GM12878 (cell line): Measurements from ENCODE around the gene ADAMTS3. TPM values are rescaled to one million over a fixed set of nuclear protein-coding genes. Genes with fewer than 3 reads are reported as not detected.

Experiments used
- ATAC-seq: fragments of 200-7000 bp; cut with Tn5 transposase; 3 replicates; pipeline ENCODE4 v1.9.1; 2020; ENCODE audit warnings: mild to moderate bottlenecking, moderate library complexity
- BruUV-seq: library from RNA; stranded (reverse); fragments of 400-500 nt; replicated peaks from 2 replicates; lab custom pipeline; 2021; lab: Mats Ljungman, UMichigan
- CTCF ChIA-PET: fragments of 300-600 bp; sonication (Branson Sonifier 250); formaldehyde crosslinking; extraction: SDS; loops from one replicate; lab custom pipeline; 2021; ENCODE audit warnings: inconsistent platforms; lab: Yijun Ruan, JAX
- POLR2A ChIA-PET: fragments of 350-600 bp; formaldehyde crosslinking; extraction: SDS; loops from one replicate; lab custom pipeline; 2021; ENCODE audit warnings: inconsistent platforms; lab: Charles Lee
- RAD21 ChIA-PET: fragments of 300-600 bp; sonication (Branson Sonifier 250); formaldehyde crosslinking; loops from one replicate; lab custom pipeline; 2023; ENCODE audit warnings: antibody characterized with exemption; ENCODE audit not compliant: unreplicated experiment; lab: Charles Lee
- SMC1A ChIA-PET: fragments of 300-600 bp; sonication (Branson Sonifier 250); formaldehyde crosslinking; loops from one replicate; lab custom pipeline; 2023; ENCODE audit not compliant: unreplicated experiment, uncharacterized antibody; lab: Charles Lee
- DNase-seq: peaks from one replicate; pipeline ENCODE4 v3.0.0-alpha.2; 2011; ENCODE audit warnings: low read depth, low spot score
- FAIRE-seq: peaks from 3 replicates; lab custom pipeline; 2011; peaks lifted over from hg19 to GRCh38; lab: Jason Lieb, UNC
- H2AFZ ChIP-seq: 2 replicates; pipeline ENCODE4 v1.6.0; 2011; ENCODE audit warnings: low read depth, low read length, control low read depth; ENCODE audit not compliant: control insufficient read depth
- H3K27ac ChIP-seq: 2 replicates; pipeline ENCODE4 v1.5.1; 2011; ENCODE audit warnings: control low read depth; ENCODE audit not compliant: control insufficient read depth, insufficient read depth
- H3K27me3 ChIP-seq, 2 experiments: replicated peaks in 1 of 2; 2 replicates each; pipeline versions ENCODE4 v1.6.0 to v1.6.1; 2011; ENCODE audit warnings: low read length in 1 of 2; ENCODE audit not compliant: control insufficient read depth in 2 of 2, insufficient read depth in 2 of 2
- H3K36me3 ChIP-seq, 2 experiments: 2 replicates each; pipeline ENCODE4 v1.5.1; 2011; ENCODE audit warnings: low read length in 1 of 2; ENCODE audit not compliant: control insufficient read depth in 2 of 2, insufficient read depth in 2 of 2
- H3K4me1 ChIP-seq: 2 replicates; pipeline ENCODE4 v1.6.1; 2011; ENCODE audit warnings: mild to moderate bottlenecking, low read length, moderate library complexity, mixed read lengths; ENCODE audit not compliant: control insufficient read depth, insufficient read depth
- H3K4me2 ChIP-seq: 2 replicates; pipeline ENCODE4 v1.6.0; 2011; ENCODE audit warnings: control low read depth; ENCODE audit not compliant: control insufficient read depth, insufficient read depth
- H3K4me3 ChIP-seq: fragments of 200-600 bp; sonication (generic); 2 replicates; pipeline ENCODE4 v1.5.1; 2016
- H3K79me2 ChIP-seq: 2 replicates; pipeline ENCODE4 v1.6.0; 2011; ENCODE audit warnings: low read length; ENCODE audit not compliant: control insufficient read depth, insufficient read depth
- H3K9ac ChIP-seq: 2 replicates; pipeline ENCODE4 v1.8.0; 2011; ENCODE audit warnings: low read length, control low read depth, mixed read lengths; ENCODE audit not compliant: control insufficient read depth, insufficient read depth
- H3K9me3 ChIP-seq: replicated peaks from 3 replicates; pipeline ENCODE4 v1.5.1; 2011; ENCODE audit warnings: mild to moderate bottlenecking, low read length; ENCODE audit not compliant: control insufficient read depth, insufficient read depth
- H4K20me1 ChIP-seq: 2 replicates; pipeline ENCODE4 v1.6.0; 2011; ENCODE audit not compliant: control insufficient read depth, insufficient read depth
- FOXK2 ChIP-seq: fragments of 450-650 bp; IDR thresholded peaks from 2 replicates; pipeline ENCODE4 v1.6.1; 2017; ENCODE audit warnings: mild to moderate bottlenecking, moderate library complexity
- HSF1 ChIP-seq: fragments of 150-350 bp; IDR thresholded peaks from 2 replicates; pipeline ENCODE4 v1.6.1; 2014; ENCODE audit warnings: mild to moderate bottlenecking, low read depth, low read length
- KLF5 ChIP-seq: fragments of 450-650 bp; IDR thresholded peaks from 2 replicates; pipeline ENCODE4 v1.6.1; 2014; ENCODE audit warnings: mild to moderate bottlenecking; ENCODE audit not compliant: partially characterized antibody
- MAX ChIP-seq: IDR thresholded peaks from 2 replicates; pipeline ENCODE4 v1.6.1; 2012; ENCODE audit warnings: low read depth, low read length, improper control_type of control experiment
- MEF2B ChIP-seq: fragments of 450-650 bp; IDR thresholded peaks from 2 replicates; pipeline ENCODE4 v1.6.1; 2018; ENCODE audit warnings: mild to moderate bottlenecking, moderate library complexity; ENCODE audit not compliant: partially characterized antibody, poor library complexity, severe bottlenecking
- MXI1 ChIP-seq: fragments of 150-350 bp; IDR thresholded peaks from 2 replicates; pipeline ENCODE4 v1.6.1; 2011; ENCODE audit warnings: low read depth, mild to moderate bottlenecking, inconsistent platforms, low read length, improper control_type of control experiment
- NFXL1 ChIP-seq: fragments of 450-650 bp; IDR thresholded peaks from 2 replicates; pipeline ENCODE4 v1.6.1; 2017; ENCODE audit warnings: antibody characterized with exemption, mild to moderate bottlenecking, borderline replicate concordance
- PKNOX1 ChIP-seq: fragments of 450-650 bp; IDR thresholded peaks from 2 replicates; pipeline ENCODE4 v1.6.1; 2016; ENCODE audit warnings: mild to moderate bottlenecking
- RB1 ChIP-seq: fragments of 450-650 bp; formaldehyde crosslinking; IDR thresholded peaks from 2 replicates; pipeline ENCODE4 v1.6.1; 2017; ENCODE audit warnings: mild to moderate bottlenecking, borderline replicate concordance
- SREBF2 ChIP-seq: IDR thresholded peaks from 2 replicates; pipeline ENCODE4 v1.6.1; 2012; ENCODE audit warnings: mild to moderate bottlenecking, low read length
- SUZ12 ChIP-seq: fragments of 200-600 bp; sonication (generic); IDR thresholded peaks from one replicate; pipeline ENCODE4 v1.6.1; 2018; ENCODE audit warnings: antibody characterized with exemption, mild to moderate bottlenecking; ENCODE audit not compliant: unreplicated experiment
- TCF12 ChIP-seq: IDR thresholded peaks from 2 replicates; pipeline ENCODE4 v1.6.1; 2011; ENCODE audit warnings: low read depth, mild to moderate bottlenecking, low read length
- ZSCAN29 ChIP-seq: fragments of 450-650 bp; IDR thresholded peaks from 2 replicates; pipeline ENCODE4 v1.6.1; 2017; ENCODE audit warnings: mild to moderate bottlenecking, moderate library complexity
- ZZZ3 ChIP-seq: IDR thresholded peaks from 2 replicates; pipeline ENCODE4 v1.6.1; 2011; ENCODE audit warnings: low read depth; ENCODE audit not compliant: control insufficient read depth, insufficient read length
- WGBS: methylation state at CpG from one replicate; pipeline ENCODE4 v1.1.6; 2016; ENCODE audit warnings: low lambda C conversion rate; ENCODE audit not compliant: insufficient replicate concordance, insufficient coverage; ENCODE audit errors: missing lambda C conversion rate; 5-methylcytosine and 5-hydroxymethylcytosine counted together
- in situ Hi-C: fragments of 300-500 bp; cut with MboI; formaldehyde crosslinking; loops from 9 replicates; pipeline ENCODE4 v1.14.3; 2018; ENCODE audit warnings: mixed read lengths
- intact Hi-C: fragments of 100-400 bp; cut with micrococcal nuclease; formaldehyde crosslinking; loops from one replicate; pipeline ENCODE4 v1.14.2; 2022; ENCODE audit not compliant: unreplicated experiment
- polyA plus RNA-seq, 11 experiments: library from polyadenylated mRNA; depleted of rRNA in 4 of 11; unstranded in 6 of 11; stranded (reverse) in 5 of 11; fragments of >200 nt; fragmentation: Nextera tagmentation in 4 of 11; fragmentation: Illumina TruSeq in 1 of 11; extraction: Ambion mirVana in 4 of 11; extraction: Trizol in 1 of 11; gene quantifications; 1 replicate in 1 of 11; 2 replicates in 10 of 11; pipeline versions ENCODE4 v1.2.1 to v1.2.3, GENCODE V29; 2011 to 2016; ENCODE audit warnings: inconsistent platforms in 2 of 11, missing spikeins in 2 of 11, low read depth in 1 of 11
- total RNA-seq, 4 experiments: library from RNA; depleted of rRNA in 3 of 4; stranded (reverse); fragments of >200 nt in 3 of 4; fragmentation: Illumina TruSeq in 1 of 4; extraction: Trizol in 1 of 4; gene quantifications; 2 replicates each; pipeline versions ENCODE4 v1.2.1 to v1.2.3, GENCODE V29; 2013 to 2021
- TF ChIP-seq, protein P1 (sequence below): fragments of 450-650 bp; IDR thresholded peaks from 2 replicates; pipeline ENCODE4 v1.6.1; 2018; ENCODE audit warnings: borderline replicate concordance, mild to moderate bottlenecking; ENCODE audit not compliant: partially characterized antibody
- TF ChIP-seq, protein P2 (sequence below): fragments of 450-650 bp; conservative IDR thresholded peaks from 2 replicates; pipeline ENCODE4 v1.6.1; 2017; ENCODE audit warnings: mild to moderate bottlenecking, moderate library complexity

Gene ADAMTS3
- total and polyA plus RNA-seq, 10 of the 15 experiments (the other 5 are each of a cell fraction or from before 2014, with no cell fraction given) = under 0.01 to 0.07 (median 0.02) TPM; not detected in 6

GRCh38 chr4:72471816-72472215 lies 97.2 kb downstream of the ADAMTS3 start:
- Histone ChIP-seq H3K79me2 (no peaks in the 10 kb centered on the region), H3K4me2 (no peak overlapping the region), H3K4me3 (no peak overlapping the region), H3K27ac (no peak overlapping the region), H4K20me1 (no peaks in the 10 kb centered on the region), H2AFZ (no peak overlapping the region), H3K4me1 (no peaks in the 10 kb centered on the region), H3K9ac (no peak overlapping the region), H3K27me3 (no peaks in the 10 kb centered on the region), H3K36me3 (no peaks in the 10 kb centered on the region), H3K9me3 (no peaks in the 10 kb centered on the region)
- TF ChIP-seq NFXL1 (no peak), SUZ12 (no peak), MEF2B (no peak), ZSCAN29 (no peak), MAX (no peak), FOXK2 (no peak), PKNOX1 (no peak), ZZZ3 (no peak), TCF12 (no peak), KLF5 (no peak), RB1 (no peak), HSF1 (no peak), MXI1 (no peak), SREBF2 (no peak)
- TF ChIP-seq, protein P1, sequence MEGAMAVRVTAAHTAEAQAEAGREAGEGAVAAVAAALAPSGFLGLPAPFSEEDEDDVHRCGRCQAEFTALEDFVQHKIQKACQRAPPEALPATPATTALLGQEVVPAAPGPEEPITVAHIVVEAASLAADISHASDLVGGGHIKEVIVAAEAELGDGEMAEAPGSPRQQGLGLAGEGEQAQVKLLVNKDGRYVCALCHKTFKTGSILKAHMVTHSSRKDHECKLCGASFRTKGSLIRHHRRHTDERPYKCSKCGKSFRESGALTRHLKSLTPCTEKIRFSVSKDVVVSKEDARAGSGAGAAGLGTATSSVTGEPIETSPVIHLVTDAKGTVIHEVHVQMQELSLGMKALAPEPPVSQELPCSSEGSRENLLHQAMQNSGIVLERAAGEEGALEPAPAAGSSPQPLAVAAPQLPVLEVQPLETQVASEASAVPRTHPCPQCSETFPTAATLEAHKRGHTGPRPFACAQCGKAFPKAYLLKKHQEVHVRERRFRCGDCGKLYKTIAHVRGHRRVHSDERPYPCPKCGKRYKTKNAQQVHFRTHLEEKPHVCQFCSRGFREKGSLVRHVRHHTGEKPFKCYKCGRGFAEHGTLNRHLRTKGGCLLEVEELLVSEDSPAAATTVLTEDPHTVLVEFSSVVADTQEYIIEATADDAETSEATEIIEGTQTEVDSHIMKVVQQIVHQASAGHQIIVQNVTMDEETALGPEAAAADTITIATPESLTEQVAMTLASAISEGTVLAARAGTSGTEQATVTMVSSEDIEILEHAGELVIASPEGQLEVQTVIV = no peak
- TF ChIP-seq, protein P2, sequence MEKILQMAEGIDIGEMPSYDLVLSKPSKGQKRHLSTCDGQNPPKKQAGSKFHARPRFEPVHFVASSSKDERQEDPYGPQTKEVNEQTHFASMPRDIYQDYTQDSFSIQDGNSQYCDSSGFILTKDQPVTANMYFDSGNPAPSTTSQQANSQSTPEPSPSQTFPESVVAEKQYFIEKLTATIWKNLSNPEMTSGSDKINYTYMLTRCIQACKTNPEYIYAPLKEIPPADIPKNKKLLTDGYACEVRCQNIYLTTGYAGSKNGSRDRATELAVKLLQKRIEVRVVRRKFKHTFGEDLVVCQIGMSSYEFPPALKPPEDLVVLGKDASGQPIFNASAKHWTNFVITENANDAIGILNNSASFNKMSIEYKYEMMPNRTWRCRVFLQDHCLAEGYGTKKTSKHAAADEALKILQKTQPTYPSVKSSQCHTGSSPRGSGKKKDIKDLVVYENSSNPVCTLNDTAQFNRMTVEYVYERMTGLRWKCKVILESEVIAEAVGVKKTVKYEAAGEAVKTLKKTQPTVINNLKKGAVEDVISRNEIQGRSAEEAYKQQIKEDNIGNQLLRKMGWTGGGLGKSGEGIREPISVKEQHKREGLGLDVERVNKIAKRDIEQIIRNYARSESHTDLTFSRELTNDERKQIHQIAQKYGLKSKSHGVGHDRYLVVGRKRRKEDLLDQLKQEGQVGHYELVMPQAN = no peak
- FAIRE-seq = no peak
- ATAC-seq = no peak
- intact Hi-C loops (no loop called here), in situ Hi-C loops (no loop called here)
- no peak for DNase-seq
- WGBS = 37% methylated on average over 2 of the region's 2 CpGs
- ChIA-PET SMC1A (no interaction called here), POLR2A (no interaction called here), CTCF (no interaction called here), RAD21 (no interaction called here)
- BruUV-seq = no TSS peak
